OCI-LY3 (cell line): Measurements from ENCODE around the gene FNBP1.
"Not testable (repeated sequence)": the region's sequence is repeated elsewhere in the genome, so short reads cannot be mapped to it uniquely, and the experiment has no call there.

Experiments
- H2AFZ ChIP-seq: fragments of 200-600, 300-600 bp; shearing (Covaris generic); 2 replicates; pipeline ENCODE4 v1.6.0; 2014; ENCODE audit warnings: antibody characterized with exemption, low read depth, low read length
- H3K27ac ChIP-seq: fragments of 200-600, 300-600 bp; sonication (generic); 2 replicates; pipeline ENCODE4 v1.5.1; 2014; ENCODE audit warnings: mild to moderate bottlenecking, low read length, moderate library complexity, mixed read lengths
- H3K27me3 ChIP-seq: fragments of 200-600, 300-600 bp; sonication (generic); 2 replicates; pipeline ENCODE4 v1.6.1; 2014; ENCODE audit warnings: low read depth, low read length, mixed read lengths
- H3K36me3 ChIP-seq: fragments of 200-600, 300-600 bp; sonication (generic); replicated peaks from 2 replicates; pipeline ENCODE3; 2014; ENCODE audit warnings: low read depth, low read length, mixed read lengths
- H3K4me1 ChIP-seq: fragments of 300-600, 200-600 bp; sonication (generic); 2 replicates; pipeline ENCODE4 v1.6.1; 2014; ENCODE audit warnings: low read length, mixed read lengths
- H3K4me2 ChIP-seq: fragments of 200-600, 300-600 bp; sonication (generic); 2 replicates; pipeline ENCODE4 v1.6.1; 2014; ENCODE audit warnings: low read length, mixed read lengths
- H3K4me3 ChIP-seq: fragments of 300-600, 200-600 bp; sonication (generic); 2 replicates; pipeline ENCODE4 v1.5.1; 2014; ENCODE audit warnings: antibody characterized with exemption, mild to moderate bottlenecking, low read length, moderate library complexity
- H3K79me2 ChIP-seq: fragments of 300-600, 200-600 bp; shearing (Covaris generic); 2 replicates; pipeline ENCODE4 v1.6.1; 2014; ENCODE audit warnings: mild to moderate bottlenecking, low read length, mixed read lengths
- H3K9ac ChIP-seq: fragments of 300-600, 200-600 bp; shearing (Covaris generic); 2 replicates; pipeline ENCODE4 v1.6.0; 2014; ENCODE audit warnings: mild to moderate bottlenecking, low read length, moderate library complexity
- H3K9me3 ChIP-seq: fragments of 200-600, 300-600 bp; shearing (Covaris generic); 2 replicates; pipeline ENCODE4 v1.6.1; 2014; ENCODE audit warnings: low read length, mixed read lengths; ENCODE audit not compliant: insufficient read depth
- H4K20me1 ChIP-seq: fragments of 200-600, 300-600 bp; sonication (generic); 2 replicates; pipeline ENCODE4 v1.6.1; 2016; ENCODE audit warnings: low read length, mixed read lengths; ENCODE audit not compliant: insufficient read depth
- EZH2phosphoT487 ChIP-seq: fragments of 200-600 bp; shearing (Covaris generic); IDR thresholded peaks from 2 replicates; pipeline ENCODE4 v1.6.1; 2018; ENCODE audit warnings: antibody characterized with exemption, mixed run types, low read depth
- TF ChIP-seq, protein P1 (sequence below): fragments of 200-600, 300-600 bp; sonication (generic); IDR thresholded peaks from 2 replicates; pipeline ENCODE4 v1.5.1; 2014; ENCODE audit warnings: antibody characterized with exemption, low read length, low read depth

FNBP1 gene

DNA sequence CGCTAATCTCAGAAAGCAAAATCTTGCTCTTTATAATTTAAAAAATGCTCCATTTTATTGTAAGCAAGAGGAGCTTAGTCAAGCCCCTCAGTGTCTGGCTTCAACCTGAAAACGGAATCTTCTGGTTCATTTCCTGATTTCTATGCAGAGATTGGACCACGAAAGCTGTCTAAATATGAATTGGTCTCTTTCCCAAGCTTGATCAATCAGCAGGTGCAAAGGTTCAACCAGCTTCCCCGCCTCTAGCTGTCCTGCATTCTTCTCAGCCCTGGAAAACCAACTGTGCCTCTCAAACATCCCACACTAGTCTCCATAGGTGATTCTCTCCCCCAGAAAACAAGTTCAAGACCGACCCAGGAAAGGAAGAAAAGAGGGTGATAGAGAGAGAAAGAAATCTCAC is 34.5 kb downstream of the FNBP1 start:
- TF ChIP-seq EZH2phosphoT487: no peak
- TF ChIP-seq, protein P1, sequence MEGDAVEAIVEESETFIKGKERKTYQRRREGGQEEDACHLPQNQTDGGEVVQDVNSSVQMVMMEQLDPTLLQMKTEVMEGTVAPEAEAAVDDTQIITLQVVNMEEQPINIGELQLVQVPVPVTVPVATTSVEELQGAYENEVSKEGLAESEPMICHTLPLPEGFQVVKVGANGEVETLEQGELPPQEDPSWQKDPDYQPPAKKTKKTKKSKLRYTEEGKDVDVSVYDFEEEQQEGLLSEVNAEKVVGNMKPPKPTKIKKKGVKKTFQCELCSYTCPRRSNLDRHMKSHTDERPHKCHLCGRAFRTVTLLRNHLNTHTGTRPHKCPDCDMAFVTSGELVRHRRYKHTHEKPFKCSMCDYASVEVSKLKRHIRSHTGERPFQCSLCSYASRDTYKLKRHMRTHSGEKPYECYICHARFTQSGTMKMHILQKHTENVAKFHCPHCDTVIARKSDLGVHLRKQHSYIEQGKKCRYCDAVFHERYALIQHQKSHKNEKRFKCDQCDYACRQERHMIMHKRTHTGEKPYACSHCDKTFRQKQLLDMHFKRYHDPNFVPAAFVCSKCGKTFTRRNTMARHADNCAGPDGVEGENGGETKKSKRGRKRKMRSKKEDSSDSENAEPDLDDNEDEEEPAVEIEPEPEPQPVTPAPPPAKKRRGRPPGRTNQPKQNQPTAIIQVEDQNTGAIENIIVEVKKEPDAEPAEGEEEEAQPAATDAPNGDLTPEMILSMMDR: no peak
- Histone ChIP-seq H3K4me2 (peak overlapping the region; percentile 59), H3K9ac (peak overlapping the region; percentile 24; the same call in 1 of the 2 replicates), H3K9me3 (no peaks in the 10 kb centered on the region), H3K4me3 (peak overlapping the region; percentile 41), H4K20me1 (peaks cover 97% of the 10 kb centered on the region), H3K27me3 (no peaks in the 10 kb centered on the region), H2AFZ (no peak overlapping the region), H3K79me2 (peaks cover 99% of the 10 kb centered on the region), H3K4me1 (peaks cover 86% of the 10 kb centered on the region), H3K36me3 (peaks cover 40% of the 10 kb centered on the region), H3K27ac (peak overlapping the region; percentile 80)

DNA sequence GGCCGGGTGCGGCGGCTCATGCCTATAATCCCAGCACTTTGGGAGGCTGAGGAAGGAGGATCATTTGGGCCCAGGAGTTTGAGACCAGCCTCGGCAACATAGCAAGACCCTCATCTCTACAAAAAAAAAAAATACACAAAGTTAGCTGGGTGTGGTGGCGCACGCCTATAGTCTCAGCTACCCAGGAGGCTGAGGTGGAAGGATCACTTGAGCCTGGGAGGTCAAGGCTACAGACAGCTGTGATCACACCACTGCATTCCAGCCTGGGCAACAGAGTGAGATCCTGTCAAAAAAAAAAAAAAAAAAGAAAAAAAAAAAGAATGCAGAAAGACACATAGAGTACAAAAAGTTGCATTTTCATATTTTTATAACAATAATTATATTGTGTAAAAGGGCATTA is 36.0 kb downstream of the FNBP1 start:
- H2AFZ ChIP-seq, H3K27me3 ChIP-seq, H3K9me3 ChIP-seq, H3K4me3 ChIP-seq, H3K9ac ChIP-seq: not testable (repeated sequence)
- Histone ChIP-seq H3K27ac (peak overlapping the region; percentile 80), H3K4me2 (peak overlapping the region; percentile 59), H3K4me1 (peaks cover 85% of the 10 kb centered on the region), H4K20me1 (peaks cover 97% of the 10 kb centered on the region), H3K79me2 (peaks cover 99% of the 10 kb centered on the region), H3K36me3 (peaks cover 35% of the 10 kb centered on the region)

DNA sequence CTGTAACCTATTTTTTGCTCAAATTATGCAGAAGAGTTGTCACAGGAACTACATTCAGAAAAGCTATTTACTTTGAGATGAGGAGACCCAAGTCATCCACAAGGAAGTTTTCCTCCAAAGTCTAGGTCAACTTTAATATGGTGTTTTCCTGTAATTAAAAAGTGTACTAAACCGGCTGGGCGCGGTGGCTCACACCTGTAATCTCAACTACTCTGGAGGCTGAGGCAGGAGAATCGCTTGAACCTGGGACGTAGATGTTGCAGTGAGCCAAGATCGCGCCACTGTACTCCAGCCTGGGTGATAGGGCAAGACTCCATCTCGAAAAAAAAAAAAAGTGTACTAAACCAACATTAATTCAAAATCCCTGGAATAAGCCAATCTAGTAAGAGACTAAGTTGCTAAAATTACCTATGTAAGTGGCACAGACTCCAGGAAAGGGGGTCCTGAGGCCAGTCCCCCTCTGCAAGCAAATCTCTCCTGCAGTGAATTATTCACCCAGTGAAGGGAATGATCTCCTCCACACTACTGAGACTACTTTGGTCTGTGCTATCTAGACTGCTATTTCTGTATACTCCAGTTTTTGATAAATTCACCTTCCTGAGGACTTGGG is 38.9 kb downstream of the FNBP1 start:
- no peak overlapping the region for H3K9ac ChIP-seq
- H3K9me3 ChIP-seq: no peaks in the 10 kb centered on the region
- peaks cover 50% of the 10 kb centered on the region for H3K36me3 ChIP-seq
- peaks cover 100% of the 10 kb centered on the region for H3K79me2 ChIP-seq
- no peaks in the 10 kb centered on the region for H3K27me3 ChIP-seq
- H3K4me3 ChIP-seq: no peak overlapping the region
- peak overlapping the region; percentile 3; the same call in 1 of the 2 replicates for H3K27ac ChIP-seq
- H3K4me2 ChIP-seq: no peak overlapping the region
- peaks cover 98% of the 10 kb centered on the region for H4K20me1 ChIP-seq
- peaks cover 68% of the 10 kb centered on the region for H3K4me1 ChIP-seq
- H2AFZ ChIP-seq: no peak overlapping the region
- TF ChIP-seq EZH2phosphoT487: no peak
- TF ChIP-seq, protein P1: no peak

DNA sequence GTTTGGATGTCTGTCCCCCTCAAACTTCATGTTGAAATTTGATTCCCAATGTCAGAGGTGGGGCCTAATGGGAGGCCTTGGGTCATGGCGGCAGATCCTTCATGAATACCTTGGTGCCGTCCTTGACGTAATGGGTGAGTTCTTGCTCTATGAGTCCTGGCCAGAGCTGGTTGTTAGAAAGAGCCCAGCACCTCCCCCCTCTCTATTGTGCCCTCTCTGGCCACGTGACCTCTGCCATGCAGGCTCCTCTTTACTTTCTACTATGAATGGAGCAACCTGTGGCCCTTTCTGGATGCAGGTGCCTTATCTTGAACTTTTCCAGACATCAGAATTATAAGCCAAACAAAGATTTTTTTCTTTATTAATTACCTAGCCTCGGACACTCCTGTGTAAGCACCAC is 40.7 kb downstream of the FNBP1 start:
- Histone ChIP-seq H3K9me3 (no peaks in the 10 kb centered on the region), H3K36me3 (peaks cover 55% of the 10 kb centered on the region), H3K79me2 (peaks cover 100% of the 10 kb centered on the region), H3K27ac (0 out of 2 replicates have a peak overlapping the region, but pooled peaks have one; percentile 0), H3K27me3 (no peaks in the 10 kb centered on the region), H3K4me2 (no peak overlapping the region), H3K4me3 (no peak overlapping the region), H3K4me1 (peaks cover 66% of the 10 kb centered on the region), H4K20me1 (peaks cover 96% of the 10 kb centered on the region), H2AFZ (no peak overlapping the region), H3K9ac (no peak overlapping the region)
- TF ChIP-seq EZH2phosphoT487: no peak
- TF ChIP-seq, protein P1: no peak
